ENCODE data around the gene CA9.

Gene CA9

GRCh38 chr9:35687972-35688557 is 14.3 kb downstream of the CA9 start:
- H3K9me3 ChIP-seq (ENCODE audit: control insufficient read depth in 1 of 2, low read length in 2 of 2) = no peaks in the 10 kb centered on the region
- H3K4me3 ChIP-seq (ENCODE audit: low read depth in 1 of 2, low read length in 2 of 2) = peak overlapping the region; percentile 71 to 78
- H3K27ac ChIP-seq (ENCODE audit: low read length) = peak overlapping the region; percentile 94
- no peaks in the 10 kb centered on the region for H3K27me3 ChIP-seq (ENCODE audit: low read depth, low read length)
- H3K36me3 ChIP-seq (ENCODE audit: control insufficient read depth in 1 of 2, insufficient read depth in 2 of 2, low read length in 2 of 2) = peaks cover 17 to 43% of the 10 kb centered on the region in 2 donors
- peaks cover 0 to 29% of the 10 kb centered on the region in 2 donors for H3K4me1 ChIP-seq (ENCODE audit: control insufficient read depth in 1 of 2, insufficient read depth in 2 of 2, low read length in 2 of 2)

GRCh38 chr9:35688558-35689541 is 15.1 kb downstream of the CA9 start:
- no peaks in the 10 kb centered on the region for H3K9me3 ChIP-seq (ENCODE audit: control insufficient read depth in 1 of 2, low read length in 2 of 2)
- H3K4me1 ChIP-seq (ENCODE audit: control insufficient read depth in 1 of 2, insufficient read depth in 2 of 2, low read length in 2 of 2) = peaks cover 0 to 22% of the 10 kb centered on the region in 2 donors
- peak overlapping the region; percentile 94 for H3K27ac ChIP-seq (ENCODE audit: low read length)
- peaks cover 10 to 35% of the 10 kb centered on the region in 2 donors for H3K36me3 ChIP-seq (ENCODE audit: control insufficient read depth in 1 of 2, insufficient read depth in 2 of 2, low read length in 2 of 2)
- no peaks in the 10 kb centered on the region for H3K27me3 ChIP-seq (ENCODE audit: low read depth, low read length)
- peak overlapping the region; percentile 71 to 78 for H3K4me3 ChIP-seq (ENCODE audit: low read depth in 1 of 2, low read length in 2 of 2)

GRCh38 chr9:35689542-35690293 is 16.0 kb downstream of the CA9 start, which contains the start of gene TPM2:
Gene TPM2, minus strand, starts transcription at chr9:35689925. Its CDS starts 108 bp downstream, at chr9:35689817.
- Histone ChIP-seq H3K4me3 (ENCODE audit: low read depth in 1 of 2, low read length in 2 of 2) (peak within 1 kb of the TSS; percentile 71 to 78), H3K27ac (ENCODE audit: low read length) (peak within 1 kb of the TSS; percentile 97), H3K36me3 (ENCODE audit: control insufficient read depth in 1 of 2, insufficient read depth in 2 of 2, low read length in 2 of 2) (peaks cover 5 to 28% of the 10 kb centered on the region in 2 donors), H3K9me3 (ENCODE audit: control insufficient read depth in 1 of 2, low read length in 2 of 2) (no peaks in the 10 kb centered on the region), H3K4me1 (ENCODE audit: control insufficient read depth in 1 of 2, insufficient read depth in 2 of 2, low read length in 2 of 2) (peaks cover 0 to 15% of the 10 kb centered on the region in 2 donors), H3K27me3 (ENCODE audit: low read depth, low read length) (no peaks in the 10 kb centered on the region)

GRCh38 chr9:35690294-35690613 is 16.5 kb downstream of the CA9 start:
- Histone ChIP-seq H3K4me3 (ENCODE audit: low read depth in 1 of 2, low read length in 2 of 2) (peak overlapping the region; percentile 56 to 78), H3K27ac (ENCODE audit: low read length) (peak overlapping the region; percentile 74), H3K9me3 (ENCODE audit: control insufficient read depth in 1 of 2, low read length in 2 of 2) (no peaks in the 10 kb centered on the region), H3K27me3 (ENCODE audit: low read depth, low read length) (no peaks in the 10 kb centered on the region), H3K36me3 (ENCODE audit: control insufficient read depth in 1 of 2, insufficient read depth in 2 of 2, low read length in 2 of 2) (peaks cover 0 to 22% of the 10 kb centered on the region in 2 donors), H3K4me1 (ENCODE audit: control insufficient read depth in 1 of 2, insufficient read depth in 2 of 2, low read length in 2 of 2) (peaks cover 0 to 12% of the 10 kb centered on the region in 2 donors)

GRCh38 chr9:35690614-35691333 is 17.0 kb downstream of the CA9 start:
- Histone ChIP-seq H3K36me3 (ENCODE audit: control insufficient read depth in 1 of 2, insufficient read depth in 2 of 2, low read length in 2 of 2) (peaks cover 2 to 17% of the 10 kb centered on the region in 2 donors), H3K9me3 (ENCODE audit: control insufficient read depth in 1 of 2, low read length in 2 of 2) (no peaks in the 10 kb centered on the region), H3K4me3 (ENCODE audit: low read depth in 1 of 2, low read length in 2 of 2) (peak overlapping the region; percentile 65 to 78), H3K27me3 (ENCODE audit: low read depth, low read length) (no peaks in the 10 kb centered on the region), H3K4me1 (ENCODE audit: control insufficient read depth in 1 of 2, insufficient read depth in 2 of 2, low read length in 2 of 2) (peaks cover 0 to 7% of the 10 kb centered on the region in 2 donors), H3K27ac (ENCODE audit: low read length) (peak overlapping the region; percentile 97)

GRCh38 chr9:35691334-35691650 is 17.6 kb downstream of the CA9 start:
- Histone ChIP-seq H3K4me3 (ENCODE audit: low read depth in 1 of 2, low read length in 2 of 2) (peak overlapping the region; percentile 65 to 78), H3K4me1 (ENCODE audit: control insufficient read depth in 1 of 2, insufficient read depth in 2 of 2, low read length in 2 of 2) (peaks cover 0 to 9% of the 10 kb centered on the region in 2 donors), H3K36me3 (ENCODE audit: control insufficient read depth in 1 of 2, insufficient read depth in 2 of 2, low read length in 2 of 2) (peaks cover 4 to 18% of the 10 kb centered on the region in 2 donors), H3K27ac (ENCODE audit: low read length) (peak overlapping the region; percentile 97), H3K27me3 (ENCODE audit: low read depth, low read length) (no peaks in the 10 kb centered on the region), H3K9me3 (ENCODE audit: control insufficient read depth in 1 of 2, low read length in 2 of 2) (no peaks in the 10 kb centered on the region)

- H3K27ac ChIP-seq (ENCODE audit: low read length) = peak overlapping the region; percentile 97
- no peaks in the 10 kb centered on the region for H3K27me3 ChIP-seq (ENCODE audit: low read depth, low read length)
- peak overlapping the region in 1 of 2 donors; percentile 78 for H3K4me3 ChIP-seq (ENCODE audit: low read depth in 1 of 2, low read length in 2 of 2)
- no peaks in the 10 kb centered on the region for H3K9me3 ChIP-seq (ENCODE audit: control insufficient read depth in 1 of 2, low read length in 2 of 2)
- H3K4me1 ChIP-seq (ENCODE audit: control insufficient read depth in 1 of 2, insufficient read depth in 2 of 2, low read length in 2 of 2) = peaks cover 0 to 8% of the 10 kb centered on the region in 2 donors
- peaks cover 6 to 18% of the 10 kb centered on the region in 2 donors for H3K36me3 ChIP-seq (ENCODE audit: control insufficient read depth in 1 of 2, insufficient read depth in 2 of 2, low read length in 2 of 2)
These were observed 18.1 kb downstream of the CA9 start for GRCh38 chr9:35691757-35692301.

GRCh38 chr9:35695943-35696401 is 22.2 kb downstream of the CA9 start:
- Histone ChIP-seq H3K9me3 (ENCODE audit: control insufficient read depth in 1 of 2, low read length in 2 of 2) (no peaks in the 10 kb centered on the region), H3K4me1 (ENCODE audit: control insufficient read depth in 1 of 2, insufficient read depth in 2 of 2, low read length in 2 of 2) (peaks cover 0 to 8% of the 10 kb centered on the region in 2 donors), H3K27ac (ENCODE audit: low read length) (peak overlapping the region; percentile 67), H3K36me3 (ENCODE audit: control insufficient read depth in 1 of 2, insufficient read depth in 2 of 2, low read length in 2 of 2) (peaks cover 46 to 48% of the 10 kb centered on the region in 2 donors), H3K4me3 (ENCODE audit: low read depth in 1 of 2, low read length in 2 of 2) (no peak overlapping the region), H3K27me3 (ENCODE audit: low read depth, low read length) (no peaks in the 10 kb centered on the region)

GRCh38 chr9:35696520-35697215 is 22.9 kb downstream of the CA9 start:
- Histone ChIP-seq H3K27me3 (ENCODE audit: low read depth, low read length) (no peaks in the 10 kb centered on the region), H3K36me3 (ENCODE audit: control insufficient read depth in 1 of 2, insufficient read depth in 2 of 2, low read length in 2 of 2) (peaks cover 53 to 54% of the 10 kb centered on the region in 2 donors), H3K27ac (ENCODE audit: low read length) (peak overlapping the region; percentile 67), H3K9me3 (ENCODE audit: control insufficient read depth in 1 of 2, low read length in 2 of 2) (no peaks in the 10 kb centered on the region), H3K4me1 (ENCODE audit: control insufficient read depth in 1 of 2, insufficient read depth in 2 of 2, low read length in 2 of 2) (peaks cover 0 to 4% of the 10 kb centered on the region in 2 donors), H3K4me3 (ENCODE audit: low read depth in 1 of 2, low read length in 2 of 2) (no peak overlapping the region)

GRCh38 chr9:35697486-35697885 is 23.8 kb downstream of the CA9 start:
- Histone ChIP-seq H3K4me3 (ENCODE audit: low read depth in 1 of 2, low read length in 2 of 2) (no peak overlapping the region), H3K4me1 (ENCODE audit: control insufficient read depth in 1 of 2, insufficient read depth in 2 of 2, low read length in 2 of 2) (peaks cover 0 to 4% of the 10 kb centered on the region in 2 donors), H3K27me3 (ENCODE audit: low read depth, low read length) (no peaks in the 10 kb centered on the region), H3K27ac (ENCODE audit: low read length) (peak overlapping the region; percentile 67), H3K36me3 (ENCODE audit: control insufficient read depth in 1 of 2, insufficient read depth in 2 of 2, low read length in 2 of 2) (peaks cover 59 to 62% of the 10 kb centered on the region in 2 donors), H3K9me3 (ENCODE audit: control insufficient read depth in 1 of 2, low read length in 2 of 2) (no peaks in the 10 kb centered on the region)

All from muscle layer of duodenum (tissue), 2 donors.